ENCODE results near the gene GBX2. TPM values are rescaled to one million over a fixed set of nuclear protein-coding genes. Genes with fewer than 3 reads are reported as not detected.

The GBX2 gene
- total RNA-seq, 1 experiment from 2014 or later: 5.9 TPM

DNA sequence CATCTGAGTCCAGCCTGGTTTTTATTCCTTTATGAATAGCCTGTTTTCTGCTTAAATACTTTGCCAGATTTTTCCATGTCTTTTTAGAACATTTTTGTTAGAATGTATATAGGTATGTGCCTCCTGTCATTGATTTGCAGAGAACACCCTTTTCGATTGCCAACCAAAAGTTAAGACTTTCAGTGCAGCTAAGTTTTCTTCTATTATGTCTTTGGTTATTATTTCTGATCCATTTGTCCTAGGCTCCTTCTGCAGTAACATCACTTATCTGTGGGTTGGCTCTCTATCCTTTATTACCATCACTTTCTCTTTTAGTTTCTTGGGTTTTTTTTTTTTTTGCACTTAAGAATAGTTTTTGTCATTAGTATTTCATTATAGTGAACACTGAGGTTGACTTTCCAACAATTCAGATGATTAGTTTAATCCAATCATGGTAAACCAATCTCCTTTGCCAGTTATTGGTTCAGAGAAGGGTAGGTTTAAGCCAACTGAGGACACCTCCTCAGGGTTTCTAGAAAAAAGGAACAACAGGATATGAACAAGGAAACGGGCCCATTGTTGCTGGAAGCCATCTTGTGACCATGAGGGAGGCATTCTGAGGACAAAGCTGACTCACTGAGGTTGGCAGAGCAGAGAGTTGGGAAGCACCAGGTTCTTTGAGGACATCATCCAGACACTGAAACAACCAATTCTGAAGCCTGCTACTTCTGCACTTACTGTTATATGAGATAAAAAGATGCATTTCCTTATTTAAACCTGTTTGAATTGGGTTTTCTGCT lies 37.9 kb upstream of the GBX2 start:
- no peak for DNase-seq (ENCODE audit: low read depth, low spot score)
- ChIA-PET CTCF (no interaction called here), RAD21 (ENCODE audit: low non-redundant PET in 1 of 2, low total read pairs in 2 of 2, uncharacterized antibody in 2 of 2, unreplicated experiment in 2 of 2) (no interaction called here), POLR2A (no interaction called here)
- no peaks in the 10 kb centered on the region for H3K9me2 ChIP-seq (ENCODE audit: insufficient read depth)
- no peaks in the 10 kb centered on the region for H4K20me1 ChIP-seq (ENCODE audit: insufficient read depth)
- no peaks in the 10 kb centered on the region for H3K4me1 ChIP-seq (ENCODE audit: control insufficient read depth in 1 of 2, insufficient read depth in 2 of 2, low read length in 2 of 2)
- H3K36me3 ChIP-seq (ENCODE audit: control insufficient read depth in 1 of 2, insufficient read depth in 2 of 2, low read length in 2 of 2): no peaks in the 10 kb centered on the region
- no peak overlapping the region for H3K27ac ChIP-seq (ENCODE audit: low read depth, low read length)
- H3K9ac ChIP-seq (ENCODE audit: low read length): no peak overlapping the region
- no peak for ATAC-seq
- no peak overlapping the region for H2AFZ ChIP-seq (ENCODE audit: low read depth, low read length, poor library complexity, severe bottlenecking)
- H3K79me2 ChIP-seq (ENCODE audit: insufficient read depth, low read length): no peaks in the 10 kb centered on the region
- H3K27me3 ChIP-seq (ENCODE audit: insufficient read depth, low read length): no peaks in the 10 kb centered on the region
- no peak overlapping the region for H3K4me3 ChIP-seq (replicated peaks in 1 of 2; ENCODE audit: low read depth in 1 of 2, low read length in 2 of 2)
- H3K4me2 ChIP-seq (ENCODE audit: low read length): no peak overlapping the region
- intact Hi-C loops (cut with micrococcal nuclease): no loop called here
- TF ChIP-seq, protein P1, sequence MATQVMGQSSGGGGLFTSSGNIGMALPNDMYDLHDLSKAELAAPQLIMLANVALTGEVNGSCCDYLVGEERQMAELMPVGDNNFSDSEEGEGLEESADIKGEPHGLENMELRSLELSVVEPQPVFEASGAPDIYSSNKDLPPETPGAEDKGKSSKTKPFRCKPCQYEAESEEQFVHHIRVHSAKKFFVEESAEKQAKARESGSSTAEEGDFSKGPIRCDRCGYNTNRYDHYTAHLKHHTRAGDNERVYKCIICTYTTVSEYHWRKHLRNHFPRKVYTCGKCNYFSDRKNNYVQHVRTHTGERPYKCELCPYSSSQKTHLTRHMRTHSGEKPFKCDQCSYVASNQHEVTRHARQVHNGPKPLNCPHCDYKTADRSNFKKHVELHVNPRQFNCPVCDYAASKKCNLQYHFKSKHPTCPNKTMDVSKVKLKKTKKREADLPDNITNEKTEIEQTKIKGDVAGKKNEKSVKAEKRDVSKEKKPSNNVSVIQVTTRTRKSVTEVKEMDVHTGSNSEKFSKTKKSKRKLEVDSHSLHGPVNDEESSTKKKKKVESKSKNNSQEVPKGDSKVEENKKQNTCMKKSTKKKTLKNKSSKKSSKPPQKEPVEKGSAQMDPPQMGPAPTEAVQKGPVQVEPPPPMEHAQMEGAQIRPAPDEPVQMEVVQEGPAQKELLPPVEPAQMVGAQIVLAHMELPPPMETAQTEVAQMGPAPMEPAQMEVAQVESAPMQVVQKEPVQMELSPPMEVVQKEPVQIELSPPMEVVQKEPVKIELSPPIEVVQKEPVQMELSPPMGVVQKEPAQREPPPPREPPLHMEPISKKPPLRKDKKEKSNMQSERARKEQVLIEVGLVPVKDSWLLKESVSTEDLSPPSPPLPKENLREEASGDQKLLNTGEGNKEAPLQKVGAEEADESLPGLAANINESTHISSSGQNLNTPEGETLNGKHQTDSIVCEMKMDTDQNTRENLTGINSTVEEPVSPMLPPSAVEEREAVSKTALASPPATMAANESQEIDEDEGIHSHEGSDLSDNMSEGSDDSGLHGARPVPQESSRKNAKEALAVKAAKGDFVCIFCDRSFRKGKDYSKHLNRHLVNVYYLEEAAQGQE (IDR thresholded peaks at IDR 0.05; ENCODE audit: low read depth): no peak
- TF ChIP-seq EZH2phosphoT487 (IDR thresholded peaks at IDR 0.05; ENCODE audit: borderline replicate concordance) (no peak), EGR1 (IDR thresholded peaks at IDR 0.05; ENCODE audit: low read depth) (no peak), YY1 (IDR thresholded peaks at IDR 0.05; ENCODE audit: extremely low read depth, insufficient replicate concordance, low read depth, low read length) (no peak), ELF1 (IDR thresholded peaks at IDR 0.05; ENCODE audit: borderline replicate concordance, low read depth) (no peak), TCF7L2 (IDR thresholded peaks at IDR 0.05; ENCODE audit: borderline replicate concordance, extremely low read depth, insufficient read depth, insufficient read length) (no peak), RAD21 (IDR thresholded peaks at IDR 0.05; ENCODE audit: low read depth) (no peak), POLR2A (IDR thresholded peaks at IDR 0.05; ENCODE audit: borderline replicate concordance, extremely low read depth, insufficient read depth, insufficient read length) (no peak), ZFX (IDR thresholded peaks at IDR 0.05) (no peak), SRF (IDR thresholded peaks at IDR 0.05; ENCODE audit: low read depth) (no peak), SIN3A (IDR thresholded peaks at IDR 0.05; ENCODE audit: low read depth) (no peak), FOSL1 (IDR thresholded peaks at IDR 0.05; ENCODE audit: low read depth) (no peak), CEBPB (IDR thresholded peaks at IDR 0.05; ENCODE audit: low read depth) (no peak), CBX3 (IDR thresholded peaks at IDR 0.05; ENCODE audit: low read depth) (no peak), EZH2 (IDR thresholded peaks at IDR 0.05) (no peak), SP1 (IDR thresholded peaks at IDR 0.05; ENCODE audit: low read depth) (no peak)
- TF ChIP-seq, protein P2, sequence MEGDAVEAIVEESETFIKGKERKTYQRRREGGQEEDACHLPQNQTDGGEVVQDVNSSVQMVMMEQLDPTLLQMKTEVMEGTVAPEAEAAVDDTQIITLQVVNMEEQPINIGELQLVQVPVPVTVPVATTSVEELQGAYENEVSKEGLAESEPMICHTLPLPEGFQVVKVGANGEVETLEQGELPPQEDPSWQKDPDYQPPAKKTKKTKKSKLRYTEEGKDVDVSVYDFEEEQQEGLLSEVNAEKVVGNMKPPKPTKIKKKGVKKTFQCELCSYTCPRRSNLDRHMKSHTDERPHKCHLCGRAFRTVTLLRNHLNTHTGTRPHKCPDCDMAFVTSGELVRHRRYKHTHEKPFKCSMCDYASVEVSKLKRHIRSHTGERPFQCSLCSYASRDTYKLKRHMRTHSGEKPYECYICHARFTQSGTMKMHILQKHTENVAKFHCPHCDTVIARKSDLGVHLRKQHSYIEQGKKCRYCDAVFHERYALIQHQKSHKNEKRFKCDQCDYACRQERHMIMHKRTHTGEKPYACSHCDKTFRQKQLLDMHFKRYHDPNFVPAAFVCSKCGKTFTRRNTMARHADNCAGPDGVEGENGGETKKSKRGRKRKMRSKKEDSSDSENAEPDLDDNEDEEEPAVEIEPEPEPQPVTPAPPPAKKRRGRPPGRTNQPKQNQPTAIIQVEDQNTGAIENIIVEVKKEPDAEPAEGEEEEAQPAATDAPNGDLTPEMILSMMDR (IDR thresholded peaks at IDR 0.05 in 2 of 3, conservative IDR thresholded peaks at IDR 0.05 in 1 of 3; ENCODE audit: borderline replicate concordance in 1 of 3, insufficient read depth in 1 of 3, low read depth in 2 of 3, low read length in 2 of 3): no peak
- H3K9me3 ChIP-seq (ENCODE audit: control insufficient read depth in 1 of 2, insufficient read depth in 1 of 2, low read depth in 1 of 2, low read length in 2 of 2): no peaks in the 10 kb centered on the region
- BruUV-seq (replicated peaks): no TSS peak
